Immature natural killer cell (primary cell): ENCODE results near the gene RNF14. TPM values are rescaled to one million over a fixed set of nuclear protein-coding genes. Genes with fewer than 3 reads are reported as not detected.

ENCODE experiments used
- DNase-seq, 3 donors: peaks; one replicate each; pipeline ENCODE4 v3.0.0; 2022; ENCODE audit warnings: mixed read lengths in 1 of 3
- H3K27ac Mint-ChIP-seq, 6 donors: one replicate each; pipeline ENCODE4 v1.8.0; 2020; ENCODE audit warnings: mixed read lengths in 6 of 6, mild to moderate bottlenecking in 5 of 6, inconsistent platforms in 4 of 6, moderate library complexity in 3 of 6
- H3K27me3 Mint-ChIP-seq, 3 donors: one replicate each; pipeline ENCODE4 v1.8.0; 2020 to 2021; ENCODE audit warnings: low read depth in 3 of 3, mild to moderate bottlenecking in 3 of 3, mixed read lengths in 3 of 3, moderate library complexity in 3 of 3, inconsistent platforms in 1 of 3
- H3K36me3 Mint-ChIP-seq, 3 donors: one replicate each; pipeline ENCODE4 v1.8.0; 2020; ENCODE audit warnings: mixed read lengths in 3 of 3, inconsistent platforms in 2 of 3, mild to moderate bottlenecking in 2 of 3
- H3K4me1 Mint-ChIP-seq, 2 donors: one replicate each; pipeline ENCODE4 v1.8.0; 2020; ENCODE audit warnings: inconsistent platforms in 2 of 2, mild to moderate bottlenecking in 2 of 2, mixed read lengths in 2 of 2, moderate library complexity in 1 of 2
- H3K4me3 Mint-ChIP-seq, 5 donors: one replicate each; pipeline ENCODE4 v1.8.0; 2020; ENCODE audit warnings: mild to moderate bottlenecking in 5 of 5, mixed read lengths in 5 of 5, inconsistent platforms in 3 of 5, moderate library complexity in 3 of 5
- H3K9me3 Mint-ChIP-seq, 6 donors: one replicate each; pipeline ENCODE4 v1.8.0; 2020; ENCODE audit warnings: mild to moderate bottlenecking in 6 of 6, mixed read lengths in 6 of 6, inconsistent platforms in 4 of 6, moderate library complexity in 3 of 6
- polyA plus RNA-seq, 3 donors: library from polyadenylated mRNA; unstranded; fragments of 300-500 nt; fragmentation: Illumina TruSeq; gene quantifications; one replicate each; pipeline ENCODE4 v1.2.3, GENCODE V29; 2021

The RNF14 gene
- polyA plus RNA-seq, 3 donors from 2014 or later: 58.9 to 86.6 (median 70.9) TPM

DNA sequence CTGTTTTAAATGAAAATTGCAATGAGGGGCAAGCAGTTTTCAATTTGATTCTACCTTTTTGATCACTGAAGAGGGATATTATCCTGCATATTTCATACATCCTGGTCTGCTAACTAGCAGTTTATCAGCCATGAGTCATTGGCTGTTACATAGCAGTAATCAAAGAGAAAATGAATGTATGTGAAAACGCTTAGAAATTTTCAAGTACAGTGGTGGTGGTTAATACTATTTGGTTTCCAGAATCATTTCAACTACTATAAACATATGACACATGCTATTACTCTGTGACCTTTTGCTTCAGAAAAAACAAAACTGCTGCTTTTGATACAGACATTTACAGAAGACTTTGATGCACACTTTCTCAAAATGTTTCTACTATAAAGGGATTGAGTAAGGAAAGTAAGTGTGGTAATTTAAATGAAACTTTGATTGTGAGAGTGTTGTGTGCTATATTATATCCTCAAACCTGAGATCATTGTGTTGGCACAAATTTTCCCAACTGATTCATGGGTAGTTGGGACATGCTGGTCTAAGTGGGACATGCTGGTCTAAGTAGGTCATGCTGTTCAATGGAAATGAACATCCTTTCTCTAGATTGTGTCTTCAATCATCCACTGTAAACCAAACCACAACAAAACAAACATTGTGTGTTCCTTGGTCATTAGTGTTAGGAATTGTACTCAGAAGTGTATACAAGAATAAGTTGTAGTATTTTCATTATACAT is 5.1 kb downstream of the RNF14 start:
- peak overlapping the region in 1 of 6 donors; percentile 5 for H3K27ac Mint-ChIP-seq
- peaks cover 0 to 2% (median 2%) of the 10 kb centered on the region in 3 donors for H3K27me3 Mint-ChIP-seq
- H3K4me1 Mint-ChIP-seq: peaks cover 21 to 39% of the 10 kb centered on the region in 2 donors
- peaks cover 15 to 27% (median 17%) of the 10 kb centered on the region in 3 donors for H3K36me3 Mint-ChIP-seq
- H3K9me3 Mint-ChIP-seq: no peaks in the 10 kb centered on the region
- DNase-seq: no peak
- no peak overlapping the region for H3K4me3 Mint-ChIP-seq

DNA sequence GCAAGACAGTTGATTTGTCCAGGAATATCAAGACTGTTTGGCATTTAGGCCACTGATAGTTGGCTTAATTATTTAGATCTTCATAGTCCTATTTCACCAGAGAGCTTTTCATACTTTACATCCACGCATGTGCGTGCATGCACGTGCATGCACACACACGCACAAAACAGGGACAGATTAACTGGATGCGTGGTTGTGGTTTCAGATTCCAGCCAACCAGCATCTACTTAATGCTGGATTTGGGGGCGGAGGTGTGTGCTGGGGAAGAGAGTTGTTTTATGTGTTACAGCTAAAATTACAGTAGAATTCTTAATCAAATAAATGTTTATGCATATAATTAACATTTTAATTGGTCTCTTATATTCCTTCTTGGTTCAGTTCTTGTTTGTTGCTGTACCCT is 7.3 kb downstream of the RNF14 start:
- H3K36me3 Mint-ChIP-seq: peaks cover 17 to 39% (median 26%) of the 10 kb centered on the region in 3 donors
- peaks cover 0 to 2% (median 0%) of the 10 kb centered on the region in 3 donors for H3K27me3 Mint-ChIP-seq
- H3K27ac Mint-ChIP-seq: peak overlapping the region in 3 of 6 donors; percentile 6 to 34 (median 11)
- no peak for DNase-seq
- no peaks in the 10 kb centered on the region for H3K9me3 Mint-ChIP-seq
- H3K4me3 Mint-ChIP-seq: no peak overlapping the region
- H3K4me1 Mint-ChIP-seq: peaks cover 6 to 21% of the 10 kb centered on the region in 2 donors

DNA sequence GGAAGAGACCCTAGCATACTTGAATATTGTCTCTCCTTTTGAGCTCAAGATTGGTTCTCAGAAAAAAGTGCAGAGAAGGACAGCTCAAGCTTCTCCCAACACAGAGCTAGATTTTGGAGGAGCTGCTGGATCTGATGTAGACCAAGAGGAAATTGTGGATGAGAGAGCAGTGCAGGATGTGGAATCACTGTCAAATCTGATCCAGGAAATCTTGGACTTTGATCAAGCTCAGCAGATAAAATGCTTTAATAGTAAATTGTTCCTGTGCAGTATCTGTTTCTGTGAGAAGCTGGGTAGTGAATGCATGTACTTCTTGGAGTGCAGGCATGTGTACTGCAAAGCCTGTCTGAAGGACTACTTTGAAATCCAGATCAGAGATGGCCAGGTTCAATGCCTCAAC is 9.5 kb downstream of the RNF14 start:
- peaks cover 0 to 2% (median 1%) of the 10 kb centered on the region in 3 donors for H3K27me3 Mint-ChIP-seq
- no peaks in the 10 kb centered on the region for H3K9me3 Mint-ChIP-seq
- no peak for DNase-seq
- H3K4me1 Mint-ChIP-seq: peaks cover 6 to 21% of the 10 kb centered on the region in 2 donors
- H3K27ac Mint-ChIP-seq: no peak overlapping the region
- peaks cover 23 to 54% (median 41%) of the 10 kb centered on the region in 3 donors for H3K36me3 Mint-ChIP-seq
- H3K4me3 Mint-ChIP-seq: no peak overlapping the region

DNA sequence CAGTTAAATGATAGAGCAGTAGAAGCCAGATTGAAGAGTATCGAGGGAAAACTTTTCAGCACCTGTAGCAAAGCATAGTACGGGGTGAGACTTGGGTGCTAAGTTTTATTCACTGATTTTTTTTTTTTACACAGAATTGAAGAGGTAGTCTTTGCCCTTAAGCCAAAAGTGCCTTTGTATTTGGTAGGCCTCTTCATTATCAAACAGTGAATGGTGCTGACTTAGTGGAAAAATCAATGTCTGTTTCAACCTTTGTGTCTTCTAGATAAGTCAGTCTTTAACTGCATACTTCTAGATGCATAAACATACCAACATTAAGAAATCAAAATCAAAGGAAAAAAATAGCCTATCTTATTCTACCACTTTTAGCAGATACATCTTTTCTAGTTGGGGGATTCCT is 13.7 kb downstream of the RNF14 start:
- Mint-ChIP-seq H3K27me3 (peaks cover 0 to 2% (median 0%) of the 10 kb centered on the region in 3 donors), H3K36me3 (peaks cover 25 to 63% (median 48%) of the 10 kb centered on the region in 3 donors), H3K9me3 (no peaks in the 10 kb centered on the region), H3K27ac (no peak overlapping the region), H3K4me3 (no peak overlapping the region), H3K4me1 (peaks cover 2 to 13% of the 10 kb centered on the region in 2 donors)
- no peak for DNase-seq

DNA sequence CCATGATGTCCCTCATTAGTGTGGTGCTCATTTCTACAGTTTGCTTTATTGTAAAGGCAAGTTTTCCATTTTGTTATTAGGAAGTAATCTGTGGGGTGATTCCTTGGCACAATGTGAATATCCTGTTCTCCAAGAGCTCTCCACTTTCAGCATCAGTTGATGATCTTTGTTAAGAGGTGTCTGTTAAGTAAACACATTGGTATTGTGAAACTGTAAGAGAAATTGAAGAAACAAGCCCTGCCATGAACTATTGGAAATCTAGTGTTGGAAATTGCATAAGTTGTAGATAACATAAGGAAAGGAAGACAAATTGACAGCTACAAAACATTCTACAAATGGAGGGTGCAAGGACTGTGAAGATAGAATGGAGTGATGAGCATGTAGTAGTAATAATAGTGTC is 17.2 kb downstream of the RNF14 start:
- no peaks in the 10 kb centered on the region for H3K9me3 Mint-ChIP-seq
- peaks cover 0 to 13% of the 10 kb centered on the region in 2 donors for H3K4me1 Mint-ChIP-seq
- H3K4me3 Mint-ChIP-seq: no peak overlapping the region
- H3K36me3 Mint-ChIP-seq: peaks cover 27 to 44% (median 36%) of the 10 kb centered on the region in 3 donors
- peaks cover 0 to 2% (median 0%) of the 10 kb centered on the region in 3 donors for H3K27me3 Mint-ChIP-seq
- peak overlapping the region in 2 of 6 donors; percentile 24 to 43 for H3K27ac Mint-ChIP-seq
- no peak for DNase-seq

DNA sequence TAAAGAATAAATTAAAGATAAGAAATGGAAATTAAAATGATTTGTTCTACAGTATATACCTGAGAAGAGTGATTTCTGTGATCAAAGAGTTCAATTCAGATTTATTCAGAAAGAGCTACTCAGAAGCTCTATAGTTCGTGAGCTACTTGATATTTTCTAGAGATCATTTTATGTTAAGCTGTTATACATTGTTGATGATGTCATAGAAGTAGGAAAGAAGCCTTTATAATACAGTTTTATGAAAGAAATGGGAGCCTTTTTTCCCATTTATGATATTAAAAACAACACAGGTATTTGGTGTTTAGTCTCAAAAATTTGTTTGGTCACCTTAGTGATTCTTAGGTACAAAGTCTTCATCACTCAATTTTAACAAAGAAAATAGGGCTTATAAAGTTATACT is 20.8 kb downstream of the RNF14 start:
- no peak overlapping the region for H3K4me3 Mint-ChIP-seq
- no peak for DNase-seq
- peaks cover 3 to 18% of the 10 kb centered on the region in 2 donors for H3K4me1 Mint-ChIP-seq
- H3K9me3 Mint-ChIP-seq: no peaks in the 10 kb centered on the region
- peaks cover 22 to 39% (median 29%) of the 10 kb centered on the region in 3 donors for H3K36me3 Mint-ChIP-seq
- no peaks in the 10 kb centered on the region for H3K27me3 Mint-ChIP-seq
- H3K27ac Mint-ChIP-seq: no peak overlapping the region

DNA sequence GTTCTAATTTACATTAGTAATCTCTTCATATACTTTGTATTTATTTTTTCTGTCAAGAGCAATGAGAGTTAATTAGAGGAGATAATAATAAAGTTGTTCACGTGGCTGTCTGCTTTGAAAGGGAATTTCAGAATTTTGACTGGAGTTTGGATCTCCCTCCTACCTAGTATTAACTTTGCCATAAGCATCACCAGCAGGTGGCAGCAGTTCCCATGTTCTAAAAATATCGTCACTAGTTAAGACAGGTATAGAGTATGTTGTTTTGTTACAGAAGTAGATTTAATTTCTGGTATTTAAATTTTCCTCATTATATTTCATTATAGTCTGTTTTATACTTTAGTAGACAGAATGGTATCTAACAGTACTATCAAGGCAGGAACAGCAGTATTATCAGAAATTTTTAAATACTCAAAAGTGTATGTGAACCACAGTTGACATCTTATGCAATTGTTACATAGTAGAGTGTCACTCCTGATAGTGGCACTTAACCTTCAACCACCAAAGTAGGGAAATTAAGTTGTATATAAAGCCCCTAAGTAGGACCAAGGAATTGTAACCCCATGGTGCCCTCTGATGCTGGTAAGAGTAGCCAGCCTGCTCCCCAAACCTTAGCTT is 23.6 kb downstream of the RNF14 start:
- peaks cover 3 to 5% of the 10 kb centered on the region in 2 donors for H3K4me1 Mint-ChIP-seq
- no peak overlapping the region for H3K27ac Mint-ChIP-seq
- no peak overlapping the region for H3K4me3 Mint-ChIP-seq
- peaks cover 16 to 34% (median 25%) of the 10 kb centered on the region in 3 donors for H3K36me3 Mint-ChIP-seq
- no peaks in the 10 kb centered on the region for H3K9me3 Mint-ChIP-seq
- no peaks in the 10 kb centered on the region for H3K27me3 Mint-ChIP-seq
- DNase-seq: peak; percentile 52 to 64 (median 54)

DNA sequence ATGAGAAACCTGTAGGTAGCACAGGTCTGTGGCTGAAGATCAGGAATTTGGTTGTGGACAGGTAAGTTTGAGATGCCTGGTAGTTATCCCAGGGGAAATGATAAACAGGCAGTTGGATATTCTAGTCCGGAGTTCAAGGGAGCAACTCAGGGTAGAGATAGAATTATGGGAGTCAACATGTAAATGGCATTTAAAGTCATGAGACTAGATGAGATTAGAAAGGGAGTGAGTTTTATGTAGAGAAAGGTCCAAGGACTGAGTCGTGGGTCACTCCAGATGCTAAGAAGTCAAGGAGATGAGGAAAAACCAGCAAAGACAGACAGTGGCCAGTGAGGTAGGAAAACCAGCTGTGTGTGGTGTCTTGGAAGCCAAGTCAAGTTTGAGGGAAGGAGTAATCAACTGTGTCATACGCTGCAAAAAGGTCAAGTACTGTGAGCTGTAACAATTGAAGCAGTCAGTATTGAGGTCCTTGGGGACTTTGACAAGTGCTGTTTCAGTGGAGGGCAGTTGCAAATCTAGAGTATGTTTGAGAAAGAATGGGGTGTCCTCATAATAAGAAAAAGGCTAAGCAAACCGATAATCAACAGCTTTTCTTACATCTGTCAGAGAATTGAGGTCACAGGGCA is 25.7 kb downstream of the RNF14 start:
- no peak for DNase-seq
- H3K4me1 Mint-ChIP-seq: peaks cover 3 to 5% of the 10 kb centered on the region in 2 donors
- H3K4me3 Mint-ChIP-seq: no peak overlapping the region
- H3K36me3 Mint-ChIP-seq: peaks cover 12 to 38% (median 26%) of the 10 kb centered on the region in 3 donors
- H3K9me3 Mint-ChIP-seq: no peaks in the 10 kb centered on the region
- no peak overlapping the region for H3K27ac Mint-ChIP-seq
- no peaks in the 10 kb centered on the region for H3K27me3 Mint-ChIP-seq

DNA sequence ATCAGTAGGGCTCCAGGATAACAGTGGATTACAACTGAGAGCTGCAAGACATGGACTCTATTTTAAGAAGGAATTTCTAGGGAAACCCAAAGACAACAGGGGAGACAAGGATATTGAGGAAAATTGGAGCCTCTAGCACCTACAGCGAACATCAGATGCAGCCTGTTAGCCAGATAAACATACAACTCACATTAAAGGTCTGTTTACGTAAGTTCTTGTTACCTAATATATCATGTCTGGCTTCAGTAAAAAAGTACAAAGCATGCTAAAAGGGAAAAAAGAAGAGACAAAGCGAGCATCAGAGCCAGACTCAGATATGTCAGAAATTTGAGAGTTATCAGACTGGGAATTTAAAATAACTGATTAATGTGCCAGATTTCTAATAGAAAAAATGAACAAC is 26.8 kb downstream of the RNF14 start:
- H3K27me3 Mint-ChIP-seq: no peaks in the 10 kb centered on the region
- H3K9me3 Mint-ChIP-seq: no peaks in the 10 kb centered on the region
- no peak overlapping the region for H3K4me3 Mint-ChIP-seq
- peaks cover 12 to 39% (median 32%) of the 10 kb centered on the region in 3 donors for H3K36me3 Mint-ChIP-seq
- DNase-seq: no peak
- peaks cover 3 to 5% of the 10 kb centered on the region in 2 donors for H3K4me1 Mint-ChIP-seq
- H3K27ac Mint-ChIP-seq: no peak overlapping the region

DNA sequence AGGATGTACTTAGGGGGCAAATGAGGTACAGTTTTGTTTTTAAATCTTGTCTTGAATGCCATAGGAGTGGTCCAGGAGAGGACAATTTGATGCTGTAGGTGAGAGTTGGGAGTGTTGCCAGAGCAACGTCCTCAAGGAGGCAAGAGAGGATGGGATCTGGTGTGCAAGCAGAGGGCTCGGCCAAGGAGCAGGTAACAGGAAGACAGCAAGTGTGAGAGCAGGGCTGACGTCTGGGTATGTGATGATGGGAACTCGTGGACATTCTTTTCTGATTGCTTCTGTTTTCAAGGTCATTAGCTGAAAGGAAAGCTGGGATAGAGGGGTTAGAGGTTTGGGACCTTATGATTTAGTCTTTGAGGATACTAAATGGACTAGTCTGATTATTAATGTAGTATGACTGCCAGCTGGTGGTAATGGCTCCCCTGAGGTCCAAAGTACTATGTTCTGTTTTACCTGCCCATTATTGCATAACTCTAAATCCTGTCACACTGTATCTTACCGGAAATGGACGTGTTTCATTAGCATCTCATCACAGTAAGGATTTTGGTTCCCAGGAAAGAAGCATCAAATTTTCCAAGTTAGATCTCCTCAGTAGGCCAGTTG is 28.6 kb downstream of the RNF14 start:
- no peaks in the 10 kb centered on the region for H3K27me3 Mint-ChIP-seq
- H3K36me3 Mint-ChIP-seq: peaks cover 12 to 44% (median 34%) of the 10 kb centered on the region in 3 donors
- H3K4me3 Mint-ChIP-seq: no peak overlapping the region
- no peak for DNase-seq
- H3K9me3 Mint-ChIP-seq: no peaks in the 10 kb centered on the region
- peak overlapping the region in 3 of 6 donors; percentile 23 to 60 (median 41) for H3K27ac Mint-ChIP-seq
- peaks cover under 1 to 2% of the 10 kb centered on the region in 2 donors for H3K4me1 Mint-ChIP-seq

DNA sequence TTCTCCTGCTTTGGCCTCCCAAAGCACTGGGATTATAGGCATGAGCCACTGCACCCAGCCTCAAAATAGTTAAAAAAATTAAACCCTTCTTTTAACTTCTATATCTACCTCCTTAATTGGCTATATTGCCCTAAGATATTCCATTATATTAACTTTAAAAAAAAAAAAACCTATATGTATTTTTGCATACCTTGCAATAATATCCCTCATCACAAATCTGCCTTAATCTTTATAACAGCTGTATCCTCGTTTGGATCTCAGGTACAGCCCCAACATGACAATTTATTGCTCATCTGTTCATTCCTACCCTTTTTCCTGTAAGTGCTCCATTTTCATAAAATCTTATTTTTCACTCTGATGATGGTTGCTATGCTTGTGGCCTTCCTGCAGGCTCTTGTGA is 31.3 kb downstream of the RNF14 start:
- DNase-seq: no peak
- no peak overlapping the region for H3K27ac Mint-ChIP-seq
- H3K4me3 Mint-ChIP-seq: no peak overlapping the region
- H3K4me1 Mint-ChIP-seq: peaks cover 0 to 7% of the 10 kb centered on the region in 2 donors
- H3K9me3 Mint-ChIP-seq: no peaks in the 10 kb centered on the region
- H3K36me3 Mint-ChIP-seq: peaks cover 4 to 43% (median 28%) of the 10 kb centered on the region in 3 donors
- no peaks in the 10 kb centered on the region for H3K27me3 Mint-ChIP-seq

DNA sequence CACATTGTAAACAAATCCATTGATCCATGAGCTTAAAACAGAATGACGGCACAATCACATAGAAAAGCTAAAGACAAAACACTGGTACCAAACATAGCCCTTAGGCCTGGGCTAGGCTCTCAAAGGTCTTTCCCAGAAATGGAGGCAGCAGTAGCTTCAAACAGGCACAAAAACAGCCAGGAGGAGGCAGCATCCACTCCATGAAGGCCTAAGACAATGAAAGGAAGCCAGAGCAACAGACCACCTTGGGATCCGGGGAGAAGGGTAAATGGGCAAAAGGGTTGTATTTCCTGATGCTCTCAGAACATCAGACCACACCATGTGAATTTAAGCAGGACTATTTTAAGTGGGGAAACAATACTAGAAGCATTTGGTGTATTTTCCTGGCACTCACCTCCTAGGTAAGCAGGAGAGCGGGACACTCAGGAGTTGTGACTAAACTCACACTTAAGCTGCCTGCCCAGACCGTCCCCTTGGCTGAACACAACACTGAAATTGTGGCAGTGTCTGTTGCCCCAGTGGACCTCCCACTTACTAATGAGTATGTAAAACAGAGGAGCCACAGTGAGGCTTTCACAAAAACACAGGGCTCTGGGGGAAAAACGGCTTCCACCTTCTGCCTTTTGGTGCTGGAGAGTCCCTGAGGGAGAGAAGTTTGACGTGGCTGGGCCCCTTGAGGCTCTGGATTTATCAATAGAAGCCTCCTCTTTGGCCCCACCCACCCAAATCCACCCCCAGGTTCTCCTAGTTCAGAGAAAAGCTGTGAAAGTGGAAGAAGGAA is 32.0 kb downstream of the RNF14 start:
- H3K4me1 Mint-ChIP-seq: peaks cover 2 to 14% of the 10 kb centered on the region in 2 donors
- peak overlapping the region in 2 of 6 donors; percentile 19 to 73 for H3K27ac Mint-ChIP-seq
- H3K36me3 Mint-ChIP-seq: peaks cover 6 to 44% (median 29%) of the 10 kb centered on the region in 3 donors
- H3K27me3 Mint-ChIP-seq: no peaks in the 10 kb centered on the region
- no peak for DNase-seq
- H3K4me3 Mint-ChIP-seq: no peak overlapping the region
- no peaks in the 10 kb centered on the region for H3K9me3 Mint-ChIP-seq

DNA sequence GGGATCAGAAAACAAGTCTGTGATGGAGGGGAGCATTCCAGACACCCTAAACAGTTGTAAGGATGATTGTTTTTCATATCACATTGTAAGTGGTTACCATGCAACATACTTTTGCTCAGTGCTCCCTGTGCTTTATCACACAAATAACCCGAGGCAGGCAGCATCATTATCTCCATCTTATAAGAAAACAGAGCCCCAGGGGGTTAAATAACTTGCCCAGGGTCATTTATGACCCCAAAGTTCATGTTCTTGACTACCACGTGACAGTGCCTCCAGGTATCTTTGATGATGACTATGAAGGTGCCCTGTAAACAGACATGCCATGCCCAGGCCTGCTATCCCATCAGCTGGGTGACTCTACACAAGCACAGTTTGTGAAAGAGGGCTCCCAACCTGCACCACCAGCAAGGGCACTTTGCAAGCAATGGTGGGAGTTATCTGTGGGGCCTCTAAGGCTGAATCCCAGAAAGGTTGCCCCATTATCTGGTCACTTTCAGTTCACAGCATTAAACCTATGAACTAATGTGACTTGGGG is 34.4 kb downstream of the RNF14 start:
- Mint-ChIP-seq H3K4me1 (peaks cover 21 to 36% of the 10 kb centered on the region in 2 donors), H3K4me3 (no peak overlapping the region), H3K27me3 (peaks cover 0 to 2% (median 0%) of the 10 kb centered on the region in 3 donors), H3K9me3 (no peaks in the 10 kb centered on the region), H3K27ac (no peak overlapping the region), H3K36me3 (peaks cover 5 to 31% (median 19%) of the 10 kb centered on the region in 3 donors)
- DNase-seq: no peak
